HG03108 (cell line): ENCODE results near the gene SNN.

Experiments used
- ATAC-seq: cut with Tn5 transposase; IDR thresholded peaks from one replicate; pipeline ENCODE4 v1.9.1; 2021; ENCODE audit warnings: moderate library complexity; ENCODE audit not compliant: unreplicated experiment

The SNN gene

DNA sequence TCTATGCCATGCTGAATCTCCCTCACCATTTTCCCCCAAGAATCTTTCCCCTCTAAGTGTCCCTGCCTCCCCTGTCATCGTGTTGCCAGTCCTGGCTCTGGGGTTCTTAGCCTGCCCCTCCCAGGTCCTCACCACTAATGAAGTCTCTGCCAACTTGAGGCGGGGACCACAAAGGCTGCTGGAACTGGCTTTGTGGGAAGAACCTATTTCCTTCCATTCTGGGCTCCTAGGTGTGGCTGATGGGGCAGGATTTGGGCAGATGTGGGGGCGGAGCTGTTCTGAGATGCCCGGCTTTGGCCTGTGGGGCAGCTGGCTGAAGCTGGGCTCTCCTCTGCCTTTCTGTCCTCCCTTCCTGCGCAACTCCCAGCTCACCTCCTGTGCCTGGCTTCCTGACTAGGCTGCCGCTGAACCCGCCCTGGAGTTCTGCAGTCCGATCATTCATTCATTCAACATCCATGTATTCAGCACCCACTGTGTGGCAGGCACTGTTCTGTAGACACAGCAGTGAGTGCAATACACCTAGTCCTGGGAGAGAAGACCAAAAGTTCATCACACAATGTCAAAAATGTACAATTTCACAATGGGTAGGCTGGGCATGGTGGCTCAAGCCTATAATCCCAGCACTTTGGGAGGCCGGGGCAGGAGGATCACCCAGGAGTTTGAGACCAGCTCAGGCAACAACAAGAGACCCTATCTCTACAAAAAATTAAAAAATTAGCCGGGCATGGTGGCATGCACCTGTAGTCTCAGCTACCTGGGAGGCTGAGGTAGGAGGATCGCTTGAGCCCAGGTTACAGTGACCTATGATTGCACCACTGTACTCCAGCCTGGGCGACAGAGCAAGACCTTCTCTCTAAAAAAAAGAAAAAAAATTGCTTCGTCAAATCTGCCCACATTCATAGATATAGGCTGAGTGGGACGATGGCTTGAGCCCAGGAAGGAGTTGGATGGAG is 1.9 kb upstream of the SNN start:
- no peak for ATAC-seq

DNA sequence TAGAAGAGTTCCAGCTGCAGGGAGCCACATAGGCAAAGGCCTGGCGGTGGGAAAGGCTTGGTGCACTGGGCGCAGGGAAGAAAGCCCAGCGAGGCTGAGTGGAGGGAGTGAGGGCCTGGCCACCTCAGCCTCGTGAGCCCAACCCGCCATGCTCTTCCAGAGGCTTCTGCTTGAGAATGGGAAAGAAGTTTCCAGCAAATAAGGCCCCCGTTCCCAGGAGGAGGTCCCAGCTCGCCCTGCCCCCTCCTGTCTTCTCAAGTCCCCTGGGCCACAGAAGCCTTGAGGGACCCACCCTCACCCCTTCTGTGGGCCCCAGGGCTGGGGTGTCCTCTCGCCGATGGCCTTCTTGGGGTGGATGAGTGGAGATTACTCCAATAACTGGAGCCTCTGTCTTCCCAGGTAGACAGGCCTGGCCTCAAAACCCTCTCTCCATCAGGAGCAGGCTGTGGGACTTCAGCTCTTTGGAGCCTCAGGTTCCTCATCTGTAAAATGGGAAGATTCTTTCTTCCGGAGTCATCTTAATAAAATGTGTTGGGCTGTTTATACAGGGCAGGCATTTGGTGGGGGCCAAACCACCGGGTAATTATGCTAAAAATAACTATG is 933 bp upstream of the SNN start:
- no peak for ATAC-seq

DNA sequence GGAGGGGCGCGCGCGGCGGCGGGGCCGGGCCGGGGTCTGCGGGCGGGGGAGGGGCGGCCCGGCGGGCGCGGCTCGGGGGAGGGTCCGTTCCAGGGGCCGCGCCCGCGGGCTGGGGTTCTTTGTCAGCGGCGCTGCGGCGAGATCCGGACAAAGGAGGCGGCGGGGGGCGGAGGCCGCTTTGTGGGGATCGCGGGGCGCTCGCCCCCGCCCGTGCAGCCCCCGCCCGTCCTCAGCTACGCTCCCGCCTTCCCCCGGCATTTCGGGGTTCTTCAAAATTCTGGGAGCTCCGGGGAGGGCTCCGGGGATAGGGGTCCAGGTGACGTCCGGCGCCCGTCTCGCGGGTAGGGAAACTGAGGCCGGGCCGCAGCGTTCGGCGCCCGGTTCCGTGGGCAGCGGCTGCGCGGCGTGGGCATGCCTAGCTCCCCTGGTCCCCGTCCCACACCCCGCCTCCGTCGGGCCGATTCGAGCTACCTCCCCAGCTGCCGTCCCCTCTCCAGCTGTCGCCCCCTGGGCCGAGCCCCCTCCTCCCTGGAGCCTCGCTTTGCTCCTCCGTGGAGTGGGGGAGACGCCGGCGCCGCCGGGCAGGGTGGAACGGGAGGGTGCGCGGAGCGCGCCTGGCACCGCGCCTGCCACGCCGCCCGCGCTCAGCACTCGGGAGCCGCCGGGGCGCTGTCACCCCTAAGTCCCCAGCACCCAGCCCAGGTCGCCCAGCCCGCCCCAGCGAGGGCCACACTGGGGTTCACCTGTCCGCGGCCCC is 546 bp downstream of the SNN start:
- no peak for ATAC-seq

DNA sequence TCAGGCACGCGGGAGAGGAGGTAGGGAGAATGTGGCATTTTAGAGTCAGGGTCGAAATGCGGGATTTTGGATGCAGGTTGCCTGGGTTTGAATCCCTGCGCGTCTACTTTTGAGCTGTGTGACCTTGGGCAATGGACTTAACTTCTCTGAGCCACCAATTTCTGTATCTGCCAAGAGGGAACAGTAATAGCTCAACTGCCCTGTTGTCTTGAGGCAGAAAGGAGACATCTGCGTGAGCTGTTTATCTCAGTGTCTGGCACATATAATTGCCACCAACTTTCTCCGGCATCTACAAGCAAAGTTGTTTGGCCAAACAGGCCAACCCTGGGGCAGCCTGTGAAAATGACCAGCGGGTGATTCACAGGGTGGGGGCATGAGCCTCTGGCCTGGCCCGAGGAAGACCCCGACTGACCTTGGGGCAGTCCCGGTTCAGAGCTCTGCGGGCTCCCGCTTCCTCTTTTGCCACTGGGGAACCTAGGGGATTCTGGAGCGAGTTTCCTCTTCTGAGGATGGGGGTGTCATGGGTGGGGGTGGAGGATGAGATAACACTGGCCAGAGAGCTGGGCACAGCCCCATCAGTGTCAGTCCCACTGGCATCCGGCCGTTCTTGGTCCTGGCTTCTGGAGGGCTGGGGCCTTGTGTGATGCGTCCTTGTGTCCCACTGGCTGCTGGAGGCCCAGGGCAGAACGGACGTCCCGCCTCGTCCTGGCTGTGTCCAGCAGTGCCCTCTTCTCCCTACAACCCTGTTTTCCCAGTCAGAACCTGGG is 1.3 kb downstream of the SNN start:
- no peak for ATAC-seq

DNA sequence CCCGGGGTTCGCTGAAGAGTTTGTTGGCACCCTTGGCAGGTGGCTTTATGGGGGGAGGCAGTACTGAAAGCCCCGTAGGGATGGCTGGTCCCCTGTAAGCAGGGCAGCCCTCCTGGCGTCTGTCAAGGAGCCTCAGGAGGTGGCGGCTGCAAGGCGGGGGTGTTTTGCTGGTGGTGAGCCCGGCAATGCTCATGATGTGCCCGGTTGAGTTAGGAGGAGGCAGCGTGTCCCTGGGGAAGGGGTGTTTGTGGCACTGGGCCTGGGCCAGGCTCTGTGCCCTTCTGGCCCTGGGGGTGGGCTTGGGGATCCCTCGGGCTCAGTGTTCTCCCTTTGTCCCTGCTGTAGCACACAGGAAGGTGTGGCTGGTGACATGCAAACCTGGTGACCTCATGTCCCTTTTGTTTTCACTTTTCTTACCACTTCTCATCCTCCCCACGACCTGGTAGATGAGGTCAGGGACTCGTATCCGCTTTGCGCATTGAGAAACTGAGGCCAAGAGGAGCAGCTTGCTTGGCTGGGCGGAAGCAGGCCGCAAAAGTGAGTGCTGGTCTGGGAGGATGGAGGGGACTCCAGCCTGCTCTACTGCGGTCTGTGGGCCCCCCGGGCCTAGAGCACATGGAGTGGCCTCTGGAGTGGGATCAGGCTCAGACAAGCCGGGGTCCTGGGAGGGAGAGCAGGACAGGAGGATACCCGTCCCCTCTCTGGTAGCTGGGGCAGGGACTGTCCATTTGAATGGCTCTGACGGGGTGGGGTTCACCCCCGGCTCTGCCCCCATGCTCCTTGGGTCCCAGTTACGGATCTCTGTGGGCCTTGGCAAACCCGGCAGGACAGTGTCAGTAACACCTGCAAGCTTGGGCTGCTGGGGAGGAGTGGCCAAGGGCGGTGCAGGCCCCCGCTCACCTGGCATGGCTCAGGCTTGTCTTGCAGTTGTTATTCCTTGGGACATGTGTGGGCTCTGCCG is 2.2 kb downstream of the SNN start:
- peak; percentile 31 for ATAC-seq

DNA sequence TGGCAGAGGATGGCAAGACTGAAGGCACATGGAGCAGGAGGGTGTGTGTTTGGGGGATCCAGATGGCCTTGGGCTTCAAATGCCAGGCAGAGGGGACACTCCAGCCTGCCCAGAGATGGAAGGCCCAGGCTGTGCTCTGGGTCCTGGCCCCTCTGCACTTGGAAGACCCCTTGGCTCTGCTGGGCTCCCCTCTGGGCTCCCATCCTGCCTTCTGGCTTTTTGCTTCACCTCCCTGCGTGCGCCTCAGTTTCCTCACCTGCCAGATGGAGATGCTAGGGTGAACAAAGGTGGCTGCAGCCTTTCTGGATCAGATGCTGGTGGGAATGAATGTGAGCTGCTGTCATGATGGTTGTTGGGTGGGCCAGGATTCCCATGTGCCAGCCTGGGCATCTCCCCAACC is 3.0 kb downstream of the SNN start:
- ATAC-seq, result no peak

DNA sequence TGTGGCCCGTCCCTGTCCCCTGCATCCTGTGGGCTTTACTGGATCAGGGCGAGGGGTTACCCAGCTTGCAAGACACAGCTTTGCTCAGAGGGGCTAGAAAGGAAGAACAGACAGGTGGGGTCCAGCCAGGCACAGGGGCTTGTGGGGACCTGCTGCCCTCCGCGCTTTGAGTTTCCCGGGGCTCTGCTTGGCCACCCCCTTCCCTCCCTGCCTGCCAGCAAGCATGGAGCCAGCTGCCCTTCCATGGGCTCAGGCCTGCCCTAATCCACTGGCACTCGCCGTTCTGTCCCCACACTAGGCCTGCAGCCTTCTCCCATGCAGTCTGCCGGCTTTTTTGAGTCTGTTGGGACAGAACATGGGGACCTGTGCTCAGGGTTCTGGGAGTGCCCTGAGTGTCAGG is 3.4 kb downstream of the SNN start:
- no peak for ATAC-seq

DNA sequence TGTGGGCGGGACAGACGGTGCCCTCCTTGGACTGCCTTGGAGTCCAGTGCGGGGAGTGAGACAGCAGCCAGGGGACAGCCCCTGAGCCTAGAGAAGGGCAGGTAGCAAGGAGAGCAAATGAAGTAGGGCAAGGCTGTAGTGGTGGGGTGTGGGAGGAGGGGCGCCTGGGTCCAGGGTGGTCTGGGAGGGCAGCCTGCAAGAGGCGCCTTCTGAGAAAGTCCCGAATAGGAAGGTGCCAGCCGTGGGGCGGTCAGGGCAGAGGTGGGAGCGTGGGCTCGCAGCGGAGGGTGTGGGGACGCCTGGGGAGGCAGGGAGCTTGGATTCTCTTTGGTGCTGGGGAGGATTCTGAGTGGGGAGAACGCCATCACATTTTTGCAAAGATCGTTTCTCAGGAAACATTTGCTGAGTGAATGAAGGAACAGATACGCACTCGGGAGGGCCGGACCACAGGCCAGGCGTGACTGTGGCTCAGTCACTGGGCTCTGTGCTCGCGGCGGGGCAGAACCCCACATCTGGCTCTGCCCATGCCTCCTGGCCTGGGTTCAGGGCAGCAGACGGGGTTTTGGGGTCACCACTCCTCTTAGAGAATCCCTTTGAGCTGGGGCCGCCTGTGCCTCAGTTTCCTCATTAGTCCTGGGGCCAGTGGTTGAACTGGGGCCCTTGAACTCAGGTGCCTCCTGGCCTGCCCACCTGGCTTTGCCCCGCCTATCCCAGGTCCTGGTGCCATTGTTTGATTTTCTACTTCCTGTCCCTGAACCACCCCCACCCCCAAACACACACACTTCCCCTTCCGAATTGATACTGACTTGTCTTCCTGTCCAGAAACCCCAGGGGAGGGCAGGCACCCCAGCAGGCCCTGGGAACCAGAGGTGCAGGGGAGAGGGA is 4.2 kb downstream of the SNN start:
- ATAC-seq, result no peak

DNA sequence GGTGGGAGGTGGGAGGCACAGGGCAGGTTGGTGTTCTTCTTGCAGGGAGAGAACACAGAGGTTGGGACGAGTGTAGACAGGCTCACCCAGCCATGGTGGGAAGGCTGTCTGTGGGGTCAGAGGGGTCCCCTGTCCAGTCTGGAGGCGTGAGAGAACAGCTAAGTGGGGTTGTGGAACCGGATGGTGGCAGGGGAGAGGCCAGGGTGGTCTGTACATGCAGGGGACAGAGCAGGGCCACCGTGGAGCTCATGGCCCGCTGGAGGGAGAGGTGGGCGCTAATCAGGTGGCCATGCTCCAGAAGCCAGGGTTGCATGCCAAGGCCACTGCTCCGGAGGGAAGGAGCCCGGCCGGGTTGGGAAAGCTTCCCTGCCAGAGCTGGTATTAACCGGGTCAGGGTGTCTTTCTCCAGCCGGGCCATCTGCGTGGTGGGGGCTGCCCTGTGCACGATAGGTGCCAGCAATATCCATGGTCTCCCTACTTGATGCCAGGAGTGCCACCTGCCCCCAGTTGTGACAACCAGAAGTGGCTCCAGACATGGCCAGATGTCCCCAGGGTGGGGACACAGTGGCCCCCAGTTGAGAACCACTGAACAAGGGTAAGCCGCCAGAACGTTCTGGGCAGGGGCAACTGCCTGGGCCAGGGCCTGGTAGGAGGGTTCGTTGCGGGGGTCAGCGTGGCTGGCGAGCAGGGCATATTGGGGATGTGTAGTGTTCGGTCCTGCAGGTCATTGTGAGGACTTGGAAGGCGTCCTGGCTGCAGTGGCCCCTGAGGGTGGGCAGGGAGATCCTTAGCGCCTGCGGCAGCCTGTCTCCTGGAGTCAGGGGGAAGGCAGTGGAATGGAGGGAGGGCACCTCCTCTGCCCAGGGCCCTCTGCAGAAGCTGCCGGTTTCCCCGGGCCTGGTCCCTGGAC is 5.1 kb downstream of the SNN start:
- ATAC-seq, result no peak

DNA sequence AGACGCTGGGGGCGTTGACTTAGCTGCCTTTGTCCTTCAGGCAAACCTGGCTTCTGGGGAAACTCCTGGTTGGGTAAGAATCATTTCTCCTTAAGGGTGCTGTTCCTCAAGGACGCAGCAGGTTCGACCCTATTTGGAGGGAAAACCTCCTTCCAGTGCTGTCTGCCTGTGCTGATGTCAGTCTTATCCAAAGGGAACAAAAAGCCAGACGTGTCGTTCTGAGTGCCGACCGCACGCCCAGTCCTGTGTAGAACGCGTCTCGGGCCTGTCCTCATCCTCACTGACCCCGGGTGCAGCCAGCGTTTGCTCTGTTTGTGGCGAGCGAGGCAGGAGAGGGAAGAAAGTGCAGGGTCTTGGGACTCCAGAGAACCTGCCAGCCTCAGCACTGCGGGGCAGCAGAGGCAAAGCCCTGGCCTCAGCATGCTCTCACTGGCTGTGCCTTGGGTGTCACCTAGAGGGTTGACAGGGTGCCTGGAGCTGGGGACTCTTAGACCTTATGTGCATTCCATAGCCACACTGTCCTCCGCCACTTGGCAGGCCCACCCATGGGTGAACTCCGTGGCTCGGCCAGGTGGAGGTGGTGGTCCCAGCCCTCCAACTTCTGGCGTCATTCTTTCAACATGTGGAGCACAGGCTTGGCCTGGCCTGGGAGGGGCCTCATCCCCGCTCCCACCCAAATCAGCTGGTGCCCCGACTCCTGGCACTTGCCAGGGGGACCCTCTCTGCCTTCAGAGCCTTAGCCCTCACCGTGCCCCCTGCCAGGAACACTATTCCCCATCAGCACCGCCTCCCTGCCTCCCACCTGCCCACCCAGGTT is 6.0 kb downstream of the SNN start:
- no peak for ATAC-seq

DNA sequence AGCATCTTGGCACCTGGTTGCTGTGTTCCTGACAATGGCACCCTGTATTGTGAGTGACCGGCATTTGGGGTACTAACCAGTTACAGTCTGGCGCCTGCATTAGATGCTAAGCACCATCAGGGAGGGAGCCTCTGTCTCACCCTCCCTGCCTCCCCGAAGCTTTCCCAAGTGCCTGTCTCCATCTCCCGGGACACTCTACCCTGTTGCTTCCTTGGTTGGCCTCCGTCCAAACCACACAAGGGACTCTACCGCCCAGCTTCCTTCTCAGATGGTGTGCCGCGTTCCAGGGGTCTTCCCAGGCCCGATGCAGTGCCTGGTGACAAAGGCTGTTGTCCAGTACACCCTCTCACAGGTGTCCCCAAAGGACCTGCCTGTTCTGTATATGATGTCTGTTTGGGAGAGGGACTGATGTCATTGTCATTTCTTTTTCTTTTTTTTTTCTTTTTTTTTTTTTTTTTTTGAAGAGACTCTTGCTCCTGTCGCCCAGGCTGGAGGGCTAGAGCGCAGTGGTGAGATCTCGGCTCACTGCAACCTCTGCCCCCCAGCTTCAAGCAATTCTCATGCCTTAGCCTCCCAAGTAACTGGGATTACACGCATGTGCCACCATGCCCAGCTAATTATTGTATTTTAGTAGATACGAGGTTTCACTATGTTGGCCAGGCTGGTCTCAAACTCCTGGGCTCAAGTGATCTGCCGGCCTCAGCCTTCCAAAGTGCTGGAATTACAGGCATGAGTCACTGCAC is 6.7 kb downstream of the SNN start:
- ATAC-seq, result no peak

DNA sequence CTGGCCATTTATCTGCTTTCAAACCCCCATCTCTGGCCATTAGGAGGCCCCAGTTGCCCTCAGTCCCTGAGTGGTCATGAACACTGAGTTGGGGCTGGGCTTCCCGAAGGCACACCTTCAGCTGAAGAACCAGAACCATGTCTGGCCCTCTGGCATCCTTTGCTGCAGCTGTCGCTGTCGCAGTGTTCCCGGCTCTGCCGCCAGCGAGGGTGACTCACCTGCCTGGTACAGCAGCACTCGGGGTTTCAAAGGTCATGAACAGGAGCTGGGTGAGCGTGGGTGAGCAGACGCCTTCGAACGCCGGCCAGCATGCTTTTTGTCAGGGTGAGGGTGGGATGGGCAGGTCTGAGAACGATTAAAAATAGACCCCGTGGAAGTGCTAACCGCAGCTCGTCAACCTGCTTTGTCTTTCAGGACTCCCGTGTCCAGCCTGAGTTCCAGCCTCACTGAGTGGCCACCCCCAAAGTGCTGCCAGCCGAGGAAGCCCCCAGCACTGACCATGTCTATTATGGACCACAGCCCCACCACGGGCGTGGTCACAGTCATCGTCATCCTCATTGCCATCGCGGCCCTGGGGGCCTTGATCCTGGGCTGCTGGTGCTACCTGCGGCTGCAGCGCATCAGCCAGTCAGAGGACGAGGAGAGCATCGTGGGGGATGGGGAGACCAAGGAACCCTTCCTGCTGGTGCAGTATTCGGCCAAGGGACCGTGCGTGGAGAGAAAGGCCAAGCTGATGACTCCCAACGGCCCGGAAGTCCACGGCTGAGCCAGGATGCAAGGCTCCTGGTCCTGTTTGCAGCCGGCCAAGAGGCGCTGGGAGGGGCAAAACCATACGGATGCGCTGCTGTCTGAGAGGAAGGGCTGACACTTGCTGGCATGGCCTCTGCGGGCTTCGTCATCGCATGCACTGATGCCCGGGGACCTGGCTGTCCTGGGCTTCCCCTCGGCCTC is 7.6 kb downstream of the SNN start:
- ATAC-seq, result no peak

DNA sequence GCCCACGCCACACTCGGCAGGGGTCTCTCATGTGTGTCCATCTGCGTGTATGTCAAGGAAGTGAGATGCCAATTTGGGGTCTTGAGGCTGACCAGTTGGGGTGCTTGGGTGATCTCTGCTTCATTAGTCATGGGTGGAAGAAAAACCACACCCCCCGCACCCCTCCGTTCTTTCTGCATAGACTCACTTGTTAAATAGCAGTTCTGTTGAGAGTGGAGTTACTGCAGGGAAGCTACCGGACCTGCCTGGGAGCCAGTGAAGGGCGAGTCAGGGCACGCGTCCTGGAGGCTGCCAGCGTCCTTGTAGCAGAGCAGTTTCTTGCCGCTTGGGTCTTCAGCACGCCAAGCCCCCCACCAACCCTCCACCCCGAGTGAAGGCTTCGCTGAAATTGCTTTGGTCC is 8.5 kb downstream of the SNN start:
- no peak for ATAC-seq

DNA sequence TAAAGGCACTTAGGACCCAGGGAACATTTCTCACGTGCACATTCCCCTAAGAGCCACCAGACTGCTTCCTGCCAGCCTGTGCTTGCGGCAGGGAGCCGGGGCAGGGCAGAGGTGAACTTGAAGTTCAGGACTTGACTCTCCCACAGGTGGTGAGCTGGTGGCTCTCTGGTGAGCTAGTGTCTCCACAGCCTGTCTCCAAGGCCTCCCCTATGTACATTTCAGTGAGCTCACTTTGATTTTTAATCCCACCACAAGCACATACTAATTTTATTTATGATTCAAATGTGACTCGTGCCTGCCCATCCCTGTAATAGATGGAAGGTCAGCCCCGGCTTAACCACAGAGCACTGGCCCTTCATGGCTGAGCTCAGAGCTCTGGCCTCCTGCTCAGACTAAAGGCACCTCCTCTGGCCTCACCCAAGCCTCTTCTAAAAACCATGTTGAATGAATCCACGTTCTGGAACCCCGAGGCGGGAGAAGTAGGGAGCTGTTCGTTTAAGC is 9.2 kb downstream of the SNN start:
- no peak for ATAC-seq
